ENCODE results near the gene MAGI2. TPM values are rescaled to one million over a fixed set of nuclear protein-coding genes. Genes with fewer than 3 reads are reported as not detected.

The MAGI2 gene
- total RNA-seq, 4 donors from 2014 or later: 7.8 to 44.7 (median 21.1) TPM

GRCh38 chr7:78081344-78081743 is 1372.1 kb downstream of the MAGI2 start:
- TF ChIP-seq POLR2A (IDR thresholded peaks at IDR 0.05) (no peak), EP300 (IDR thresholded peaks at IDR 0.05) (no peak), CTCF (IDR thresholded peaks at IDR 0.05) (no peak), POLR2AphosphoS5 (IDR thresholded peaks at IDR 0.05) (no peak)
- no peak overlapping the region for H3K27ac ChIP-seq
- no peaks in the 10 kb centered on the region for H3K27me3 ChIP-seq
- WGBS, 2 donors (ENCODE audit: low coverage in 1 of 2): 94 to 100% methylated on average over 1 of the region's 1 CpG
- no peaks in the 10 kb centered on the region for H3K9me3 ChIP-seq
- no peak for ATAC-seq
- H3K4me3 ChIP-seq: no peak overlapping the region
- no peaks in the 10 kb centered on the region for H3K36me3 ChIP-seq
- H3K4me1 ChIP-seq: no peaks in the 10 kb centered on the region

- no peak overlapping the region for H3K27ac ChIP-seq
- H3K4me3 ChIP-seq: no peak overlapping the region
- H3K4me1 ChIP-seq: no peaks in the 10 kb centered on the region
- H3K36me3 ChIP-seq: no peaks in the 10 kb centered on the region
- H3K27me3 ChIP-seq: no peaks in the 10 kb centered on the region
- WGBS, 2 donors (ENCODE audit: low coverage in 1 of 2): 92 to 95% methylated on average over 3 to 4 of the region's 4 CpGs
- H3K9me3 ChIP-seq: no peaks in the 10 kb centered on the region
- TF ChIP-seq POLR2AphosphoS5 (IDR thresholded peaks at IDR 0.05) (no peak), EP300 (IDR thresholded peaks at IDR 0.05) (no peak), CTCF (IDR thresholded peaks at IDR 0.05) (no peak), POLR2A (IDR thresholded peaks at IDR 0.05) (no peak)
- no peak for ATAC-seq
Observed at GRCh38 chr7:78080811-78081210, 1372.7 kb downstream of the MAGI2 start.

- WGBS, 2 donors (ENCODE audit: low coverage in 1 of 2): 71 to 89% methylated on average over 1 to 2 of the region's 2 CpGs
- Histone ChIP-seq H3K27me3 (no peaks in the 10 kb centered on the region), H3K4me1 (no peaks in the 10 kb centered on the region), H3K4me3 (no peak overlapping the region), H3K36me3 (no peaks in the 10 kb centered on the region), H3K27ac (no peak overlapping the region), H3K9me3 (no peaks in the 10 kb centered on the region)
- ATAC-seq: no peak
- TF ChIP-seq CTCF (IDR thresholded peaks at IDR 0.05): no peak
- no peak for TF ChIP-seq POLR2AphosphoS5 (IDR thresholded peaks at IDR 0.05)
- no peak for TF ChIP-seq EP300 (IDR thresholded peaks at IDR 0.05)
- no peak for TF ChIP-seq POLR2A (IDR thresholded peaks at IDR 0.05)
Observed at GRCh38 chr7:78080241-78080640, 1373.2 kb downstream of the MAGI2 start.

- H3K4me3 ChIP-seq: no peak overlapping the region
- no peaks in the 10 kb centered on the region for H3K36me3 ChIP-seq
- no peak for ATAC-seq
- no peak overlapping the region for H3K27ac ChIP-seq
- 0 to 70% methylated on average over 1 to 3 of the region's 3 CpGs for WGBS, 2 donors (ENCODE audit: low coverage in 1 of 2)
- no peaks in the 10 kb centered on the region for H3K9me3 ChIP-seq
- TF ChIP-seq EP300 (IDR thresholded peaks at IDR 0.05) (no peak), POLR2A (IDR thresholded peaks at IDR 0.05) (no peak), POLR2AphosphoS5 (IDR thresholded peaks at IDR 0.05) (no peak), CTCF (IDR thresholded peaks at IDR 0.05) (no peak)
- H3K27me3 ChIP-seq: no peaks in the 10 kb centered on the region
- H3K4me1 ChIP-seq: no peaks in the 10 kb centered on the region
Observed at GRCh38 chr7:78074713-78075112, 1378.8 kb downstream of the MAGI2 start.

- ATAC-seq: no peak
- Histone ChIP-seq H3K36me3 (no peaks in the 10 kb centered on the region), H3K27ac (no peak overlapping the region), H3K9me3 (no peaks in the 10 kb centered on the region), H3K4me3 (no peak overlapping the region), H3K4me1 (no peaks in the 10 kb centered on the region), H3K27me3 (no peaks in the 10 kb centered on the region)
- 82 to 85% methylated on average over 4 to 9 of the region's 9 CpGs for WGBS, 2 donors (ENCODE audit: low coverage in 1 of 2)
- TF ChIP-seq EP300 (IDR thresholded peaks at IDR 0.05) (no peak), POLR2A (IDR thresholded peaks at IDR 0.05) (no peak), POLR2AphosphoS5 (IDR thresholded peaks at IDR 0.05) (no peak), CTCF (IDR thresholded peaks at IDR 0.05) (no peak)
Observed at GRCh38 chr7:78073609-78074382, 1379.7 kb downstream of the MAGI2 start.
